HL-60 (cell line): ENCODE measurements around the gene PDE4B.

Experiments used
- DNase-seq, 2 experiments: peaks; one replicate each; pipeline ENCODE4 v3.0.0-alpha.2; 2010 to 2020; ENCODE audit warnings: low read depth in 1 of 2, low spot score in 1 of 2
- H3K27ac ChIP-seq: fragments of 250-450 bp; sonication (Bioruptor Pico); replicated peaks from 2 replicates; pipeline ENCODE4 v1.5.1; 2020; ENCODE audit warnings: mild to moderate bottlenecking, moderate library complexity
- H3K27me3 ChIP-seq: fragments of 250-450 bp; sonication (Bioruptor Pico); 2 replicates; pipeline ENCODE4 v1.5.1; 2021; ENCODE audit warnings: mild to moderate bottlenecking, moderate library complexity; ENCODE audit not compliant: insufficient read depth, poor library complexity, severe bottlenecking
- H3K4me3 ChIP-seq: replicated peaks from 2 replicates; pipeline ENCODE4 v1.5.1; 2011; ENCODE audit warnings: mild to moderate bottlenecking, control low read depth, low read length; ENCODE audit not compliant: insufficient read depth
- CTCF ChIP-seq: IDR thresholded peaks from one replicate; pipeline ENCODE4 v1.5.1; 2011; ENCODE audit warnings: low read length, control low read depth, inconsistent platforms; ENCODE audit not compliant: insufficient read depth
- GABPA ChIP-seq: IDR thresholded peaks from 2 replicates; pipeline ENCODE4 v1.6.1; 2012; ENCODE audit warnings: low read depth
- POLR2AphosphoS5 ChIP-seq: IDR thresholded peaks from 2 replicates; pipeline ENCODE4 v1.6.1; 2012; ENCODE audit warnings: low read depth
- REST ChIP-seq: IDR thresholded peaks from 2 replicates; pipeline ENCODE4 v1.6.1; 2012; ENCODE audit warnings: low read depth; ENCODE audit not compliant: insufficient replicate concordance
- SPI1 ChIP-seq: IDR thresholded peaks from 2 replicates; pipeline ENCODE4 v1.6.1; 2012; ENCODE audit warnings: low read depth, mild to moderate bottlenecking, borderline replicate concordance

The PDE4B gene

GRCh38 chr1:66381621-66382275, 589.1 kb downstream of the PDE4B start:
- DNase-seq: no peak
- H3K27ac ChIP-seq: no peak overlapping the region
- no peak overlapping the region for H3K4me3 ChIP-seq
- TF ChIP-seq SPI1 (no peak), GABPA (no peak), POLR2AphosphoS5 (no peak), CTCF (no peak), REST (no peak)
- H3K27me3 ChIP-seq: no peaks in the 10 kb centered on the region

GRCh38 chr1:66383168-66383567, 590.5 kb downstream of the PDE4B start:
- TF ChIP-seq REST: no peak
- TF ChIP-seq CTCF: no peak
- no peak for TF ChIP-seq SPI1
- TF ChIP-seq POLR2AphosphoS5: no peak
- TF ChIP-seq GABPA: no peak
- DNase-seq: no peak
- peak overlapping the region; percentile 51 for H3K27ac ChIP-seq
- H3K4me3 ChIP-seq: no peak overlapping the region
- no peaks in the 10 kb centered on the region for H3K27me3 ChIP-seq

- Histone ChIP-seq H3K27ac (peak overlapping the region; percentile 51), H3K4me3 (no peak overlapping the region), H3K27me3 (no peaks in the 10 kb centered on the region)
- no peak for TF ChIP-seq REST
- TF ChIP-seq GABPA: no peak
- peak; percentile 68; the same call in 1 of the 2 replicates for TF ChIP-seq SPI1
- TF ChIP-seq POLR2AphosphoS5: no peak
- no peak for DNase-seq
These were observed 590.9 kb downstream of the PDE4B start for GRCh38 chr1:66383611-66384010.
